Daoy (cell line): ENCODE data around the gene MYRIP. TPM values are rescaled to one million over a fixed set of nuclear protein-coding genes. Genes with fewer than 3 reads are reported as not detected.
"Not testable (repeated sequence)": the region's sequence is repeated elsewhere in the genome, so short reads cannot be mapped to it uniquely, and the experiment has no call there.

ENCODE experiments used
- DNase-seq: peaks from one replicate; pipeline ENCODE4 v3.0.0-alpha.2; 2015; ENCODE audit warnings: low read depth
- total RNA-seq: library from RNA; depleted of rRNA; stranded (reverse); fragments of >200 nt; shearing (Covaris generic); gene quantifications from 2 replicates; pipeline ENCODE4 v1.2.3, GENCODE V29; 2014; rRNA removed

Gene MYRIP
- not detected in 2 replicates for total RNA-seq

- DNase-seq = peak; percentile 9
These were observed at the start of gene MYRIP for GRCh38 chr3:39809181-39809994. Gene MYRIP (plus strand): TSS chr3:39809609. CDS start chr3:39900817, 91,208 bp downstream.

GRCh38 chr3:39760325-39760724 lies 49.1 kb upstream of the MYRIP start:
- no peak for DNase-seq

DNA sequence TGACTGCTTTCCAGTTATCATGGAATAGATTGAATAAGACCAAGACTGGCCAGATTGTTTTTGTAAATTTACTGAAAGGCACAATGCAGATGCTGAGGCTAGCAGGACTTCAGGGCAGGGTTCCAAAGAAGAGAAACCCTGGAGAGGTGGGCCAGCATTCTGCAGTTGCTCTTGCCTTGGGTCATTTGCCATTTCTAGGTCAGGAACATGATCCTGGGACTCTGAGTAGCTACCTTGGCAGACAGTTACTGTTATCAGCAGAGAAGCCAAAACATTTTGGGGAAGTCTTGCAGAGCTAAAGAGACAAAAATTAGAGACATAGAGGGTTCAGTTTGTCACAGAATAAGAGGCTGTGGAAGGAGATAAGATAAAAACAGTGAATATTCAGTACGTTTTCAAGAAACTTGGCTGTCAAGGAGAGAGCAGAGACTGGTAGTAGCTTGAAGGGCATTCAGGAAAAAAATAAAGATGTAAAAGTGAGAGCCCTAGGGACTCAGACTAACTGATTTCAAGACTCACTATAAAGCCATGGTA lies 46.8 kb upstream of the MYRIP start:
- DNase-seq = no peak

- DNase-seq = no peak
These were observed 46.0 kb upstream of the MYRIP start for GRCh38 chr3:39763390-39763789.

DNA sequence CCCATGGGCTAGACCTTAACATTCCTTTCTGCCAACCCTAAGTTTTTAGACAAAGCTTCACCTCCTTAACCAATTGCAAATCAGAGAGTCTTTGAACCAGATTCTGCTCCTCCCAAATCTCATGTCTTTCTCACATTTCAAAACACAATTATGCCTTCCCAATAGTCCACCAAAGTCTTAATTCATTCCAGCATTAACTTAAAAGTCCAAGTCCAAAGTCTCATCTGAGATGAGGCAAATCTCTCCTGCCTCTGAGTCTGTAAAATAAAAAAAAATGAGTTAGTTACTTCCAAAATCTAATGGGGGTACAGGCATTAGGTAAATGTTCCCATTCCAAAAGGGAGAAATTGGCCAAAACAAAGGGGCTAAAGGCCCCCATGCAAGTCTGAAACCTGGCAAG lies 43.8 kb upstream of the MYRIP start:
- DNase-seq = no peak

DNA sequence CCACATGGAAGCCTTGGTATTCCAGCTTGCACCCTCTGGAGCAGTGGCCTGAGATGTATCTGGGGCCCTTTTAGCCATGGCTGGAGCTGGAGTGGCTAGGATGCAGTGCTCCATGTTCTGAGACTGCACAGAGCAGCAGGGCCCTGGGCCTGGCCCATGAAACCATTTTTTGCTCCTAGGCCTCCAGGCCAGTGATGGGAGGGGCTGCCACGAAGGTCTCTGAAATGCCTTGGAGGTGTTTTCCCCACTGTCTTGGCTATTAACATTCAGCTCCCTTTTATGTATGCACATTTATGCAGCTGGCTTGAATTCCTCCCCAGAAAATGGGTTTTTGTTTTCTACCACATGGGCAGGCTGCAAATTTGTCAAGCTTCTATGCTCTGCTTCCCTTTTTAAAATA lies 43.0 kb upstream of the MYRIP start:
- no peak for DNase-seq

DNA sequence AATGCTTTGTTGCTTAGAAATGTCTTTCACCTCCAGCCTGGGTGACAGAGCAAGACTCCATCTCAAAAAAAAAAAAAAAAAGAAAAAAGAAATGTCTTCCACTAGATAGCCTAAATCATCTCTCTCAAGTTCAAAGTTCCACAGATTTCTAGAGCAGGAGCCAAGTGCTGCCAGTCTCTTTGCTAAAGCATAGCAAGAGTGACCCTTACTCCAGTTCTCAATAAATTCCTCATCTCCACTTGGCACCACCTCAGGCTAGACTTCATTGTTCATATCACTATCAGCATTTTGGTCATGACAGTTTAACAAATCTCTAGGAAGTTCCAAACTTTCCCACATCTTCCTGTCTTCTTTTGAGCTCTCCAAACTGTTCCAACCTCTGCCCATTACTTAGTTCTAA lies 42.5 kb upstream of the MYRIP start:
- not testable (repeated sequence) for DNase-seq

DNA sequence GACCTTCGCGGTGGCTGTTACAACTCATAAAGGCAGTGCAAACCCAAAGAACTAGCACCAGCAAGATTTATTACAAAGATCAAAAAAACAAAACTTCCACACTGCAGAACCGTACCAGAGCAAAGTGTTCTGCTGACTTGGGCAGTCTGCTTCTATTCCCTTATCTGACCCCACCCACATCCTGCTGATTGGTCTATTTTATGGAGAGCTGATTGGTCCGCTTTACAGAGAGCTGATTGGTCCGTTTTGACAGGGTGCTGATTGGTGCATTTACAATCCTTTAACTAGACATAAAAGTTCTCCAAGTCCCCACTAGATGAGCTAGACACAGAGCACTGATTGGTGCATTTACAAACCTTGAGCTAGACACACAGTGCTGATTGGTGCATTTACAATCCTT lies 31.2 kb upstream of the MYRIP start:
- not testable (repeated sequence) for DNase-seq

GRCh38 chr3:39779511-39780230 lies 29.7 kb upstream of the MYRIP start:
- DNase-seq = no peak

DNA sequence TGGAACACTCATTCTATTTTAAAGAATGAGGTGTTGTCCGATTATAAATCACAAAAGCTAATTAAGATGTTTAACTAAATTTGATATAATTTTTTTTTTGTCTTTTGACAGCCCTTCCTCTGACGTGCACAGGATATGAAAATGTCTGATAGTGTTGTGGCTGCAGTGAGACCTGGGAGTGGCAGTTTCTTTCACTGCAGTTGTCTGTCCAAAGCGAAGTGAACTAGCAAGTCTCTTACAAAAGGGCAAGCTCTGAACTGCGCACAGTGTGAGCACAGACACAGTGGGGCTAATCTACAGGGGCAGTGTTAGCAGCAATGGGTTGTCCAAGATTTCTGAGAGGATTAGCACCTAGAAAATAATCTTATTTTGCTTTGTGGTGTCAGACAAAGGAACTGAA lies 29.1 kb upstream of the MYRIP start:
- DNase-seq = no peak

DNA sequence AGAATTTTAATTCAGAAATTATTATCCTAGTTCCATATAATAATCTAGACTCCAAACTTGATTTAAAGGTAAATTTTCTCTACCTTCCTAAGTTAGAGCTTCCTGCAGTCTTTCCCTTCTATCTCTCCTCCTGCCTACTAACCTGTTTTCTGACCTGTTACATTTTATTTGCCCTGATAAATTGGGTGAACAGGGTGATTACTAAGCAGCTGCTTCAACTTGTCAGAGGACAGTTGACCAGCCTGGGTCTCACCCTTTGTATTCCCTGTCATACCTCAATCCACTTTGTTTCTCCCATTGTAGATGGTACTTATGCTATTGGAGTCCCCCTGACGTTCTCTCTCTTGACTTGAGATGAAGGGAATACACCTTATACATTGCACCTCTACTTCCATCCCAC lies 28.4 kb upstream of the MYRIP start:
- no peak for DNase-seq

DNA sequence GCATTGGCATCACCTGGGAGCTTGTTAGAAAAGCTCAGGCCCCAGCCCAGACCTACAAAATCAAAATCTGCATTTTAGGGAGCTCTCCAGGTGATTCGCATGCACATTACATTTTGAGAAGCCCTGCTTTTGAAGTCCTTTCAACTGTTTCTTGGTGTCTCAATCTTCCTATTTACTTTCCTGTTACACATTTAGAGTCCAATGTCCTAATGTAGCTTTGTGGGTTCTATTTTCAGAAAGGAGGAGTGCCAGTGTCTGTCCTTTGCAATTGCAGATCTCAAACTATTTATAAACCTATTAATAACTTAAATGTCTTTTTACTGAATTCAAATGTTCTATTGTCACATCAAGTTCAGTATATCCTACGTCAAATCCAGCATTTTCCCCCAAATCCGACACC lies 27.8 kb upstream of the MYRIP start:
- no peak for DNase-seq

- DNase-seq = no peak
These were observed 25.7 kb upstream of the MYRIP start for GRCh38 chr3:39783680-39784079.

GRCh38 chr3:39784922-39785321 lies 24.5 kb upstream of the MYRIP start:
- DNase-seq = no peak

GRCh38 chr3:39788128-39788883 lies 21.1 kb upstream of the MYRIP start:
- DNase-seq = no peak

- no peak for DNase-seq
These were observed 17.8 kb upstream of the MYRIP start for GRCh38 chr3:39791603-39792002.

DNA sequence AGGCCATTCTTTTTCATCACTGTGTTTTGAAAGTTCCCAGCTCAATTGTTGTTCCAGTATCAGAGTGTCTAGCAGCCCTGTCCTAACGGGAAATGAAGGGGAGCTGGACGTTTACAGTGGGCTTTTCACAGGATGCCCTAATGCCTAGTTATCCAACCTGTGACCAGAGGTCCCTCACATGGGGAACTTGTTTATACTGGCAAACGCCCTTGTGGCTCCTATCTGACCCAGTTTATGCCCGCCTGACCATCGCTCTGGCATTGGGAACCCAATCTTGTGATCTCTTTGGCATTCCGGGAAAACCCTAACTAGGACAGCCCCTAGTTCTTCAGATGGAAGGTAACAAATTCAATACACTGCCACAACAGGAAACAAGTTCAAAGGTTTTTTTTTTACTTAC lies 14.5 kb upstream of the MYRIP start:
- no peak for DNase-seq

- DNase-seq = no peak
These were observed 8.2 kb upstream of the MYRIP start for GRCh38 chr3:39801216-39801615.

- DNase-seq = not testable (repeated sequence)
These were observed 6.9 kb upstream of the MYRIP start for GRCh38 chr3:39802486-39802885.

- DNase-seq = no peak
These were observed 5.5 kb upstream of the MYRIP start for GRCh38 chr3:39803956-39804355.

DNA sequence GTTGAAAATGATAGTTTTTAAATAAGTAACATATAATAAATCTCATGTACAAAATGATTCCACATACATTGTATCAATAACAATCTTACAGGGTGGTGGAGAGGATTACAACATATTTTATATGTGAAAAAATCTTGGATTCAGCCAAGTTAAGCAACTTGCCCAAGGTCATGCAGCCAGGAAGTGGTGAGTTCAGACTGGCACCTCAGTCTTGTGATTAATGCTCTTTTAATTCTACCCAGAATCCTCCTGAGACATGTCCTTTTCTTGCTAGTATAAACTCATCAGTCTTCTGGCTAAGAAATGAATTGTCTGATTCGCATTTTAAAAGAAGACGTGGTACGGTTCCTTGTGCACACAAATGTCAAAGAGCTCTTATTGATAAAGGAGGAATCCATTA lies 4.5 kb upstream of the MYRIP start:
- no peak for DNase-seq

DNA sequence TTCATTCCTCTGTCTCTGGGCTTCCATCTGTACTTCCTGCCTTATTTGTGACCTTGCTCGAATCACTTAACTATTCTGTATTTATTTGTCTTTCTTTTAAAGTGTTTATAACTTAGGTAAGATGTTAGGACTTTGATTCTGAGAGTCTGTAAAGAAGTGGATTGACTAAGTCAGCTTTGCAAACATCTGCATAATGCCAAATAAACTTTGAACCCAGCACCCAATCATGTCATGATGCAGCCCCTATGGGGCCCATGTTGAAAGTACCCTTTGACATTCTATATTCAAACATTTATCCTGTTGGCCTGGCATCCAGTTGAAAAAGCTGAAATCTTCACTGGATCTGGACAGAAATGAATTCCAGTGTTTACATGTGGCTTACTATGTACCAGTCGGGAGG lies 3.8 kb upstream of the MYRIP start:
- DNase-seq = no peak
